ENCODE results near the gene VGLL3. TPM values are rescaled to one million over a fixed set of nuclear protein-coding genes. Genes with fewer than 3 reads are reported as not detected.
"Not testable (repeated sequence)": the region's sequence is repeated elsewhere in the genome, so short reads cannot be mapped to it uniquely, and the experiment has no call there.

VGLL3 gene
- total RNA-seq, 1 donor from 2014 or later = 129 TPM

- no peak for DNase-seq (ENCODE audit: low spot score)
Measured at GRCh38 chr3:86989611-86990010, 1.3 kb downstream of the VGLL3 start.

- no peak for DNase-seq (ENCODE audit: low spot score)
Measured at GRCh38 chr3:86989006-86989405, 1.9 kb downstream of the VGLL3 start.

- no peak for DNase-seq (ENCODE audit: low spot score)
Measured at GRCh38 chr3:86988235-86988634, 2.7 kb downstream of the VGLL3 start.

- DNase-seq (ENCODE audit: low spot score) = no peak
Measured at GRCh38 chr3:86987421-86987715, 3.6 kb downstream of the VGLL3 start.

- DNase-seq (ENCODE audit: low spot score) = no peak
Measured at GRCh38 chr3:86986671-86987420, 4.1 kb downstream of the VGLL3 start.

GRCh38 chr3:86985181-86985826 is 5.6 kb downstream of the VGLL3 start:
- no peak for DNase-seq (ENCODE audit: low spot score)

- no peak for DNase-seq (ENCODE audit: low spot score)
Measured at GRCh38 chr3:86984271-86984670, 6.7 kb downstream of the VGLL3 start.

GRCh38 chr3:86982883-86983282 is 8.1 kb downstream of the VGLL3 start:
- DNase-seq (ENCODE audit: low spot score) = no peak

- DNase-seq (ENCODE audit: low spot score) = no peak
Measured at GRCh38 chr3:86978111-86978551, 12.8 kb downstream of the VGLL3 start.

- no peak for DNase-seq (ENCODE audit: low spot score)
Measured at GRCh38 chr3:86976219-86976618, 14.7 kb downstream of the VGLL3 start.

- not testable (repeated sequence) for DNase-seq (ENCODE audit: low spot score)
Measured at GRCh38 chr3:86974177-86974576, 16.8 kb downstream of the VGLL3 start.

GRCh38 chr3:86973440-86973839 is 17.5 kb downstream of the VGLL3 start:
- DNase-seq (ENCODE audit: low spot score) = no peak

- DNase-seq (ENCODE audit: low spot score) = no peak
Measured at GRCh38 chr3:86969500-86970189, 21.3 kb downstream of the VGLL3 start.

GRCh38 chr3:86968244-86968932 is 22.6 kb downstream of the VGLL3 start:
- DNase-seq (ENCODE audit: low spot score) = no peak

- DNase-seq (ENCODE audit: low spot score) = no peak
Measured at GRCh38 chr3:86967062-86967461, 23.9 kb downstream of the VGLL3 start.

- DNase-seq (ENCODE audit: low spot score) = no peak
Measured at GRCh38 chr3:86965166-86965565, 25.8 kb downstream of the VGLL3 start.

GRCh38 chr3:86963611-86964010 is 27.3 kb downstream of the VGLL3 start:
- no peak for DNase-seq (ENCODE audit: low spot score)

- DNase-seq (ENCODE audit: low spot score) = no peak
Measured at GRCh38 chr3:86961297-86961696, 29.7 kb downstream of the VGLL3 start.

GRCh38 chr3:86960550-86960949 is 30.4 kb downstream of the VGLL3 start:
- no peak for DNase-seq (ENCODE audit: low spot score)

GRCh38 chr3:86958534-86958933 is 32.4 kb downstream of the VGLL3 start:
- no peak for DNase-seq (ENCODE audit: low spot score)

- DNase-seq (ENCODE audit: low spot score) = no peak
Measured at GRCh38 chr3:86954747-86955146, 36.2 kb downstream of the VGLL3 start.

GRCh38 chr3:86954226-86954625 is 36.7 kb downstream of the VGLL3 start:
- no peak for DNase-seq (ENCODE audit: low spot score)
